H1 (cell line): Measurements from ENCODE around the gene RBFA.

Source experiments
- CBX5 ChIP-seq: fragments of 300-800, 300-1000 bp; sonication (generic); IDR thresholded peaks from 2 replicates; pipeline ENCODE4 v1.7.1; 2016; ENCODE audit warnings: antibody characterized with exemption, low read length, low read depth
- CTCF ChIP-seq, 3 experiments: IDR thresholded peaks; 1 replicate in 2 of 3; 2 replicates in 1 of 3; pipeline versions ENCODE4 v1.5.1 to v1.6.1; 2011; ENCODE audit warnings: low read length in 3 of 3, mild to moderate bottlenecking in 3 of 3, inconsistent platforms in 2 of 3, low read depth in 1 of 3, moderate library complexity in 1 of 3; ENCODE audit not compliant: insufficient read depth in 1 of 3; ENCODE audit errors: control extremely low read depth in 1 of 3
- EGR1 ChIP-seq: IDR thresholded peaks from 2 replicates; pipeline ENCODE4 v1.6.1; 2011; ENCODE audit warnings: low read depth, low read length, borderline replicate concordance
- FOSL1 ChIP-seq: IDR thresholded peaks from 2 replicates; pipeline ENCODE4 v1.6.1; 2011; ENCODE audit warnings: mild to moderate bottlenecking, low read depth, low read length, moderate library complexity; ENCODE audit not compliant: insufficient read depth
- POLR2A ChIP-seq, 2 experiments: IDR thresholded peaks; 1 replicate in 1 of 2; 2 replicates in 1 of 2; pipeline ENCODE4 v1.6.1; 2011; ENCODE audit warnings: low read depth in 2 of 2, low read length in 2 of 2, mild to moderate bottlenecking in 2 of 2; ENCODE audit errors: control extremely low read depth in 1 of 2
- RAD21 ChIP-seq, 2 experiments: IDR thresholded peaks in 1 of 2; conservative IDR thresholded peaks in 1 of 2; 2 replicates each; pipeline ENCODE4 v1.6.1; 2011; ENCODE audit warnings: low read depth in 2 of 2, low read length in 2 of 2, improper control_type of control experiment in 1 of 2, inconsistent platforms in 1 of 2, mild to moderate bottlenecking in 1 of 2, moderate library complexity in 1 of 2
- RNF2 ChIP-seq: fragments of 200-900, 300-1000 bp; sonication (generic); IDR thresholded peaks from 2 replicates; pipeline ENCODE4 v1.7.1; 2016; ENCODE audit warnings: borderline replicate concordance, low read depth, mild to moderate bottlenecking, antibody characterized with exemption, low read length; ENCODE audit not compliant: poor library complexity, severe bottlenecking; ENCODE audit errors: missing control alignments
- YY1 ChIP-seq: IDR thresholded peaks from 2 replicates; pipeline ENCODE4 v1.6.1; 2011; ENCODE audit warnings: low read depth, mild to moderate bottlenecking, low read length
- TF ChIP-seq, protein P1 (sequence below): IDR thresholded peaks from 2 replicates; pipeline ENCODE4 v1.6.1; 2011; ENCODE audit warnings: low read length, improper control_type of control experiment

DNA sequence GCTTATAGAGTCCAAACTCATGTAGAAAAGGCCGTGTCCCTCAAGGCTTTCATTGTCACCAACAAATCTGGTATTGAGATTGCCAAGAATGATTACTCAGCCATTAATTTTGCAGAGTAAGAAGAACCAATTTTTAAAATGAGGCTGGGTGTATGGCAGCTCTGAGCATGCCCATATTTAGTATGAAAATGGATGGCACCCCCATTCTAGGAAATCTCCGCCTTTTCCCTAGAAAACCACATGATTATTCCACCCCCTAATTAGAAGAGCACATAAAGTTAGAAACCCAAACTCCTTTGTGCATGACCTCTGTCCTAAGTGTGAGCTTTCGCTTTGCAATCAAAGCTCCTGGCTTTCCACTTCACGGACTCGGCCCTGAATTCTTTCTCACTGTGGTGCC is 31.8 kb upstream of the RBFA start:
- no peak for TF ChIP-seq CTCF (IDR thresholded peaks at IDR 0.05; ENCODE audit: control extremely low read depth in 1 of 3, insufficient read depth in 1 of 3, low read depth in 1 of 3, low read length in 3 of 3)
- no peak for TF ChIP-seq YY1
- no peak for TF ChIP-seq RAD21 (IDR thresholded peaks at IDR 0.05 in 1 of 2, conservative IDR thresholded peaks at IDR 0.05 in 1 of 2; ENCODE audit: low read depth in 2 of 2, low read length in 2 of 2)
- TF ChIP-seq RNF2, result no peak
- TF ChIP-seq FOSL1, result no peak
- TF ChIP-seq EGR1, result no peak
- no peak for TF ChIP-seq POLR2A (IDR thresholded peaks at IDR 0.05; ENCODE audit: control extremely low read depth in 1 of 2, low read depth in 2 of 2, low read length in 2 of 2)
- TF ChIP-seq, protein P1, sequence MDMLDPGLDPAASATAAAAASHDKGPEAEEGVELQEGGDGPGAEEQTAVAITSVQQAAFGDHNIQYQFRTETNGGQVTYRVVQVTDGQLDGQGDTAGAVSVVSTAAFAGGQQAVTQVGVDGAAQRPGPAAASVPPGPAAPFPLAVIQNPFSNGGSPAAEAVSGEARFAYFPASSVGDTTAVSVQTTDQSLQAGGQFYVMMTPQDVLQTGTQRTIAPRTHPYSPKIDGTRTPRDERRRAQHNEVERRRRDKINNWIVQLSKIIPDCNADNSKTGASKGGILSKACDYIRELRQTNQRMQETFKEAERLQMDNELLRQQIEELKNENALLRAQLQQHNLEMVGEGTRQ, result no peak
- no peak for TF ChIP-seq CBX5
